ENCODE results near the gene ELK3. TPM values are rescaled to one million over a fixed set of nuclear protein-coding genes. Genes with fewer than 3 reads are reported as not detected.

ELK3 gene
- total and polyA plus RNA-seq, 9 of the 15 experiments (the other 6 are each of a cell fraction or from before 2014, with no cell fraction given) = 1.5 to 5.5 (median 2.9) TPM

- H2AFZ ChIP-seq (ENCODE audit: low read depth, low read length) = peak overlapping the region; percentile 82; the same call in 1 of the 2 replicates
- H3K4me1 ChIP-seq (replicated peaks in 1 of 2; ENCODE audit: control insufficient read depth in 2 of 2, insufficient read depth in 2 of 2, low read length in 2 of 2) = peaks cover 14% of the 10 kb centered on the region in 2 experiments
- intact Hi-C loops (cut with micrococcal nuclease) = no loop called here
- ChIA-PET CTCF (ENCODE audit: low intra/inter-chr PET ratio) (no interaction called here), POLR2A (no interaction called here)
- H3K79me2 ChIP-seq (ENCODE audit: control insufficient read depth, insufficient read depth, low read length) = no peaks in the 10 kb centered on the region
- no peaks in the 10 kb centered on the region for H3K36me3 ChIP-seq (ENCODE audit: control insufficient read depth, insufficient read depth, low read length)
- H3K4me3 ChIP-seq = no peak overlapping the region
- in situ Hi-C loops (cut with MboI) = no loop called here
- DNase-seq (ENCODE audit: extremely low read depth in 1 of 4, low spot score in 3 of 4) = peak in 1 of 4 experiments; percentile 8
- H3K9ac ChIP-seq (ENCODE audit: insufficient read depth in 1 of 2, low read depth in 2 of 2, low read length in 2 of 2) = no peak overlapping the region
- no TSS peak for BruUV-seq (replicated peaks)
- no peaks in the 10 kb centered on the region for H3K9me1 ChIP-seq (ENCODE audit: control insufficient read depth, insufficient read depth, low read length)
- no peak for FAIRE-seq
- H3K4me2 ChIP-seq (ENCODE audit: insufficient read depth, low read length) = no peak overlapping the region
- no peaks in the 10 kb centered on the region for H4K20me1 ChIP-seq (replicated peaks; ENCODE audit: control insufficient read depth, insufficient read depth, low read length)
- H3K27me3 ChIP-seq (ENCODE audit: control insufficient read depth in 2 of 2, insufficient read depth in 2 of 2, low read length in 2 of 2) = peaks cover 13 to 19% of the 10 kb centered on the region in 2 experiments; a peak in 4 of 5 replicates
- no peak overlapping the region for H3K27ac ChIP-seq (ENCODE audit: extremely low read depth, low read depth, low read length)
- ATAC-seq = no peak
- WGBS (ENCODE audit: insufficient coverage, low coverage, missing lambda C conversion rate) = 38% methylated on average over 8 of the region's 9 CpGs
- TF ChIP-seq ZNF512 (tag; IDR thresholded peaks at IDR 0.05) (no peak), CEBPG (CRISPR knock-in tag; IDR thresholded peaks at IDR 0.05) (no peak), CEBPG (tag; conservative IDR thresholded peaks at IDR 0.05 in 1 of 2, IDR thresholded peaks at IDR 0.05 in 1 of 2) (no peak), BDP1 (IDR thresholded peaks at IDR 0.05; ENCODE audit: insufficient read depth, insufficient read length) (no peak), PKNOX1 (IDR thresholded peaks at IDR 0.05) (no peak), ZNF311 (CRISPR knock-in tag; IDR thresholded peaks at IDR 0.05) (no peak)
- no peaks in the 10 kb centered on the region for H3K9me3 ChIP-seq (replicated peaks; ENCODE audit: control insufficient read depth, insufficient read depth, low read depth, low read length)
Observed at GRCh38 chr12:96192926-96193573, 1.1 kb upstream of the ELK3 start.
